ENCODE data around the gene NEURL1B.
"Not testable (repeated sequence)": the region's sequence is repeated elsewhere in the genome, so short reads cannot be mapped to it uniquely, and the experiment has no call there.

NEURL1B gene

DNA sequence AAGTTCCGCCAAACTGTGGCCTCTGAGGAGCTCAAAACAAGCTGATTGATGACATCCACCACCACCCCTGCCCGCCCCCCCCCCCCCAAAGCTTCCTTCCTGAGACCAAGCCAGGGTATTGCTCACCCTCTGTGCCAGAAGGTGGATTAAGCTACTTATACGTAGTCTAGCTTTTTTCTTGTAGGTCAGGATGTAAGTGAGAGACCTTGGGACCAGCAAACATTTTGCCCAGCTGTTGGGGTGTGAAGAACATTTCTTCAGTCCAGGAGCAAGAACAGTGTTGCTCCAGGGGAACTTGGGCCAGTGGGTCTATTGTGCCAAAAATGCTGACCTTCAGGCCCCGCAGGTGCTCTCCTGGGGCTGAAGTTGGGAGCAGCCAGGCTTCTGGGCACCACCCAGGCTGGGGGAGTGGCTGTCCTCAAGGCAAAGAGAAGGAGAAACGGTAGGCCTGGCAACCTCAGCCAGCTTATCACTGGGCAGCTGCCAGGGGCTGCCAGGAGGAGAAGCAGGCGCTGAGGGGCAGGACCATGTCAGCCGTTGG lies 18.0 kb downstream of the NEURL1B start:
- no peak for DNase-seq

DNA sequence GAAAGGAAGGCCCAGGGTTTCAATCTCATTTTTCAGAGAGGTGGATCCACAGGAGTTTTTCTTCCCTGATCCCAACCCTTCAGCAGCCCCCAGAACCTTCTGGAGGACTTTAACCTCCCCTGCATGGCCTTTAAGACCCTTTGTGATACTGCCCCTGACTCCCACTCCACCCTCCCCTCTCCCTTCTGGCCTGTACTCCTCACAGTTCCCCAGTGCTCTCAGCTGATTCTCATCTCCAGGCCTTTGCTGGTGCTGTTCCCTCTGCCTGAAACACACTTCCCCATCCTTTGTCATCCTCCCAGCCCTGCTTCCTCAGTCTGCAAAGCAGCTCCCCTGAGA lies 18.5 kb downstream of the NEURL1B start:
- DNase-seq: no peak

DNA sequence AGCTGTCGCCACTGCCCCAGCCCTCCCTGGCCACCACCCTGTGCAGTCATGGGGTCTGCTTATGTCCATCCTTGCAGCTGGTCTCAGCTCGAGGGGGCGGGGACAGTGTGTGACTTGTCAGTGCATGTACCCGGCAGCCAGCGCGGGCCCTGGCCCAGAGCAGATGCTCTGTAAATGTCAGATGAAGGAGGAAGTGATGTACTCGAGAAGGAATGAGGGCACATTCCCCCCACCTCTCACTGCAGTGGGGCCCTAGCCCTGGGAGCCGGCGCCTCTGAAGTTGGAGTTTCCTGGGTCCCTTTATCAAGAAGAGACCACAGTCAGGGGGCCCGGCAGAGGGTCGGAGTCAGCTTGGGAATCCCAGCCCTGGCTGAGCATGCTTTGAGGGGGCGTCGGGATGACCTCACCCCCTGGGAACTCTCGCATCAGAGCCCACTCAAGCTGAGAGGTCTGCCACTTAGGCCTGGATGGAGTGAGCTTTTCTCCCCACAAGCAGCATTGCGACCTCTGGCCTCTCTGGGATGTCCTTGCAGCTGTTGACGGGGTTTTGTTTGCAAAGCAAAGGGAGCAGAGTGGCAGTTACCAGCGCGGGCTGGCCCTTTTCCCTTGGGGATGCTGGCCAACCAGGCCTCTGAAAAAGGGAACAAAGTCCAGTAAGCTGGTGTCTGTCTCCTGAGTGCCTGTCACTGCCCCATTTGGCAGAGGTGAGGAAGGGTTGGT lies 19.0 kb downstream of the NEURL1B start:
- no peak for DNase-seq

DNA sequence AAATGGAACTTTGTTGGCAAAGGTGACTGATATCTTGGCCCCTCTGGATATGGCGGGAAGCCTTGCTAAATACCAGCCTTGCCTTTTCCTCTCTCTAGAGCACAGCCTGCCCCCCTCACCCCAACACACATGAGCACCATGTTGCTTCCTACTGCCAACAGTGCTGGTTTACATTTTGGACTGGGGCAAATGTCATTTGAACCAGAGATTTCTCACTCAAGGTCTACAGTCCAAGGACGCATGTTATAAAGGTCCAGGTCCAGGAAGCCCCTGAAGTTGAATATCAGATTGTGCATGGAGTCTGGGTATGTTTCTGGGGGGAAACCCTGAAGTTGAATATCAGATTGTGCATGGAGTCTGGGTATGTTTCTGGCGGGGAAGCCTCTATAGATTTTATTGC lies 19.9 kb downstream of the NEURL1B start:
- no peak for DNase-seq

DNA sequence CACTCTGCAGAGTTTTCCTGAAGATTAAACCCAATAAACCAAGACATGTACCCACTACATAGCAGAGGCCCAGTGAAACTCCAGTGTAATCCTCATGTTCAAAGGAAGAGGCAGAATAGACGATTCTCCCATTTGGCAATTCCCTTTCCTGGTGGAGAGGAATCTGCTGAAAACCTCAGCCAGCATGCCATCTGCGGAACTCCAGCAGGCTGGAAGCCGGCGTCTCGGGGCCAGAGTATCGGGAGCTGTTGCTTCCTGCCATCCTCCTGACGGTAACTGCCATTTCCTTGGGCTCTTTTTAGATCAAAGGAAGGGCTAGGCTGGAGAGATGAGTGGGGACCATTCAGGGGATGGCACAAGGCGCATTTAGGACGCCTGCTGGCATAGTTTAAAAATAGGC lies 20.5 kb downstream of the NEURL1B start:
- no peak for DNase-seq

DNA sequence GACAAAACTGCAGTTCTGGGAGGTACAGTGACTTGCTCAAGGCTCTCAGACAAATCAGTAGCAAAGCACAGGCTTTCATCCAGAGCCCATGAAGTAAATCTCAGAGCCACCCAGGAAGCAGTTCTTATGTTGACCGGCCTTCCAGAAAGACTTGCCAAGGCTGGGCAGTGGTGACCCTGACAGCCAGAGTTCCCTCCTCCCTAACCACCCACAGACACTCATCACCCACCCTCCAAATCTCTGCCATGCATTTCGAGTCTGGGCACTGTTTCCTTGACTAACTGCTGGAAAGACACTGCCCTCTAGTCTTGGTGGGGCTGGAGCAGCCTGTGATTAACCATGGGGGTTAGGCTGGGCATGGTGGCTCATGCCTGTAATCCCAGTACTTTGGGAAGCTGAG lies 21.5 kb downstream of the NEURL1B start:
- DNase-seq: no peak

DNA sequence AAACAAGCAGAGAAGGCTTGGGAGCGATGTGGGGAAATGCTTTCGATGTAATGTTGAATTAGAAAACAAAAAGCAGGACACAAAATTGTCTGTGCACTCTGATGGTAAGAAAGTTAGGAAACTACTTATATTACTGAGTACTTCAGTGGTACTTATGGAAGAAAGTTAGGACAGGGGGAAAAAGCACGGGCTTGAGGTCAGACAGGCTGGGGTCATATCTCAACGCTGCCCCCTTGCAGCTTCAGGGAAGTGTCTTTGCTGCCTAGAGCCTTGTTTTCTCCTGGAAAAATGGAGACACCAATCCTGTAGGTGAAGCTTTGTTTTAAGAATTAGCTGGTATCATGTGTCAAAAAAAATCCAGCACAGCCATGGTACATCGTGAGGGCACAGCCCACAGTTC lies 23.0 kb downstream of the NEURL1B start:
- DNase-seq: no peak

DNA sequence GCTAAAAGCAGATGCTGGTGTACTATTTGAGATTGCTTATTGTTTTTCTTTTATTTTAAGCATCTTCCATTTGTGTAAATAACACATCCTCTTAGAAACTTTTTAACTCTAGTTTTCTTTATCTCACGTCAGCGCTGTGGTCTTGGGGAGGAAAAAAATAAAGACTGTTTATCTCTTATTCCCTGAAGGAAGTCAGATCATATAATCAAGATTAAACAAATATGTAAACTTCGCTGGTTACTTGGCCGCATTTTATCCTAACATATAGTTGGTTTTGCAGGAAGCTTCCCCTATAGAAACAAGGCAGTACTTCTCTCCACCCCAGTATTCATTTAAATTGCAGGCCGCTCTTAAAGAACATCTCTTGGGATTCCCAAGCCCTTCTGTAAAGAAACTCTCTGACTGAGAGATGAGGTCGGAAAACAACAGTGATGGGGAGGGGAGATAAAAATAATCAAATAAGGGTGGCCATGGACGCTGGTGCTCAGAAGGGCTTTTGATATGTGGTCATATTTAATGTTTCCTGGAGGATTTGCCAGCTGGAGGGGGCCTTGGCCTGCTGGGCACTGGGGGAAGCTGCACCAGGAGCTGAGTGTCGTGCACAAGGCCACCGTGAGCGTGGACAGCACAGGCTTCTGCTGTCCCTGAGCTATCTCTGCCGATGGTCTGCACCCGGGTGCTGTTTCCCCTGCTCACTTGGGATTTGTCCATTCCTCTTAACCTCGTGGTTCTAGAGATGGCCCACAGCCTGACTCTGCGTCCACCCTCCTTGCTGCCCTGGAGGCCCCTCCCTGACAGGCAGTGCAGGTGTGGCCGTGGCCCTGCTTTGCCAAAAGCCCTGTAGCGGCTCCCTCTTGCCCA lies 23.8 kb downstream of the NEURL1B start:
- no peak for DNase-seq

DNA sequence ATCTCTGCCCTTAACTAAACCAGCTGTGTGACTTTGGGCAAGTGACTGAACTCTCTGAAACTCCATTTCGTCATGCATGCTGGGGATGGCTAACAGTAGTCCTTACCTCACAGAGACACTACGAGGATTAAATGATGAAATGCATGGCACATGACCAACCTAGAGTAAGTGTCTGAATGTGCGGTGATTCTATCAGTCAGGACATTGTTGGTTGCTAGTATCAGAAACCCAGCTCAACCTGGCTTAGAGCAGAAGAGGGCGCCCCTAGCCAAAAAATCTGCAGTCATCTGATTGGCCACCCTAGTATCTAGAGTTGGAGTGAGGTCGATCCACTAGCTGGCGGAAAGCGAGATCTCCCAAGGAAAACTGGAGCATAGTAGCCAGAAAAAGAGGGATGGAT lies 25.2 kb downstream of the NEURL1B start:
- DNase-seq: no peak

DNA sequence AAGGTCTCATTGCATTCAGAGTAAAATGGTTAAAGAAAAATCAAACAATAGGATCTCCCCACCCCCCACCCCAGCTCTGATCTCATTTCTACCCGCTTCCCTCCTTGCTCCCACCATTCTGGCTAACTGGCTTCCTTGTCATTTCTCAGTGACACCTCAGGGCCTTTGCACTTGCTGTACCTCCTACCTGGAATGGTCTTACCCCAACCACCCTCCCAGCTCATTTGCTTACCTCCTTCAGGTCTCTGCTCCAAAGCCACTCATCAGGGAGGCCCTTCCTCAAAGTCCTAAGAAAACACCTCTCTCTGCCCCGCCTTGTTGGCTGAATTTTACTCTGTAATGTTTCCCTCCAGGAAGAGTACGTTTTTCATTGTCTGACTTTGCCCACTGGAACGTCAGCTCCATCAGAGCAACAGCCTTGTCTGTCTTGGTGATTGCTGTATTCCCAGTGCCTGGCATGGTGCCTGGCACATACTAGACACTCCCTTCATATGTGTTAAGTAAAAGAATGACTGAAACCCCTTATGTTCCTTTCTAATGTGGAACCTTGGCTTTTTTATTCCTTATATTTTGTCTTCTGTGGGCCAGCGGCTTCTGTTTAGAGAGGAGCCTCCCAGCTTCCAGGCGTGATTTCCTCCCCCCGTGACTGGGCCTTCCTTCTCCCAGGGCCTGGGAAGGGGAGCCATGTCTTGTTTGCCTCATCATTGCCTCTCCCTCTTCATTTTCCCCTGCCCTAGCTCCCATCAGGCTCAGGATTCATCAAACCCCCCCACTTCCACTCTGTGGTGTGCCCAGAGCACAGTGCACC lies 26.9 kb downstream of the NEURL1B start:
- no peak for DNase-seq

DNA sequence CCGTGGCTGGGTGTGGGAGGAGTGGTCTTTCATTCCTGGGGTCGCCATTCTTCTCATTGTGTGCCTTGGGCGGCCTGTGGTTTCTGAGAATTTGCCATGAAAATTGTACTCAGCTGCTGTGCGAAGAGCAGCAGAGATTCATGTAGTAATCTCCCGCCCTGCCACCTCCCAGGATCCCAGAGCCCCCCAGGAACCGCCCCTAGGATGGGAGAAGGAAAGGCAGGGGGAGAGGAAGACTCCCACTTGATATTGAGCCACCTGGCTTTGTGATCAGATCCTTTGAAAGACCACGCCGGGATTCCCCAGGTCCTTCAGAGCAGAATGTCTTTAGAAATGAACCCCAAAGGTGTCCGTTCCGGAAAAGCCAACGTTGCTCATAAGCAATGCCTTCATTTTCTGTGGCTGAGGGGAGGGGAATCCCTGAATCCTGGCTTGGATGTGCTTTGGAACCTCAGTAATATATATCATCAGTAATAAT lies 27.6 kb downstream of the NEURL1B start:
- DNase-seq: no peak

DNA sequence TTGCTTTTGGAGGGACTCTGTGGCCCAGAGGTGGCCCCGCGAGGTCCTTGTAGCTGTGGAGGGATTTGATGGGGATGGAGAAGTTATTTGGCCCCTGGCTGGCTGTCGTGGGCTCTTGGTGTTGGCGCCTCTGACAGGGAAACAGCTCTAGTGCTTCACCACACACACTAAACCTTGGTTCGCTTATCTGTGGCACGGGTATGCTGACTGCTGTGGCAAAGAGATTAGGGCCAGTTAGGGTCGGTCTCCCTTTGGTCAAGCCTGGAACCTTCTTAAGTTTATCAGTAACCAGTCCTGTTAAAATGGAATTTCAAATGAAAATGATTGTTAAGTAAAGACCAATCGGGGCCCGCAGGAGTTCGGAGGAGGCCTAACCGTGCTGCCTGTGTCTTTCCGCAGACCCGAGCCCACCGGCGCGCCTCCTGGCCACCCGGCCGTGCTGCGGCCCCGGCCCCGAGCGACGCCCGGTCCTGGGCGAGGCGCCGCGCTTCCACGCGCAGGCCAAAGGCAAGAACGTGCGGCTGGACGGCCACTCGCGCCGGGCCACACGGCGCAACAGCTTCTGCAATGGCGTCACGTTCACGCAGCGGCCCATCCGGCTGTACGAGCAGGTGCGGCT lies 28.4 kb downstream of the NEURL1B start:
- no peak for DNase-seq

DNA sequence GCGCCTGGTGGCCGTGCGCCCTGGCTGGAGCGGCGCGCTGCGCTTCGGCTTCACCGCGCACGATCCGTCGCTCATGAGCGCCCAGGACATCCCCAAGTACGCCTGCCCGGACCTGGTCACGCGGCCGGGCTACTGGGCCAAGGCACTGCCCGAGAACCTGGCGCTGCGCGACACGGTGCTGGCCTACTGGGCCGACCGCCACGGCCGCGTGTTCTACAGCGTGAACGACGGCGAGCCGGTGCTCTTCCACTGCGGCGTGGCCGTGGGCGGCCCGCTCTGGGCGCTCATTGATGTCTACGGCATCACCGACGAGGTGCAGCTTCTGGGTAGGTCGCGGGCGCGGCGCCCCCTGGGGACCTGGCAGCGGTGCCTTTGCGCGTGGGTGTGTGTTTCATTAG lies 28.9 kb downstream of the NEURL1B start:
- no peak for DNase-seq

DNA sequence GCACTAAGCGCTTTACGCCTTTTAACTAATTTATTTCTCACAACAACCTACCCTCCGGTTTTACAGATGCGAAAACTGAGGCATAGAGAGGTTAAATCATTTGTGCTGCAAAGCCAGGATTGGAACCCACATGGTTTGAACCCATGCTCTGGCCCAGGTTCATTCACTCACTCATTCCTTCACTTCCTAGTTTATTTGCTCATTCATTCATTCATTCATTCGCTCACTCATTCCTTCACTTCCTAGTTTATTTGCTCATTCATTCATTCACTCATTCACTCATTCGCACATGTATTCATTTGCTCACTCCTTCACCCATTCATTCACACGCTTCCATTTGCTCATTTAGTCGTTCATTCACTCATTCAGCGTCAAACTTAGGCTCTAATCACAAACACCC lies 29.4 kb downstream of the NEURL1B start:
- DNase-seq: no peak

DNA sequence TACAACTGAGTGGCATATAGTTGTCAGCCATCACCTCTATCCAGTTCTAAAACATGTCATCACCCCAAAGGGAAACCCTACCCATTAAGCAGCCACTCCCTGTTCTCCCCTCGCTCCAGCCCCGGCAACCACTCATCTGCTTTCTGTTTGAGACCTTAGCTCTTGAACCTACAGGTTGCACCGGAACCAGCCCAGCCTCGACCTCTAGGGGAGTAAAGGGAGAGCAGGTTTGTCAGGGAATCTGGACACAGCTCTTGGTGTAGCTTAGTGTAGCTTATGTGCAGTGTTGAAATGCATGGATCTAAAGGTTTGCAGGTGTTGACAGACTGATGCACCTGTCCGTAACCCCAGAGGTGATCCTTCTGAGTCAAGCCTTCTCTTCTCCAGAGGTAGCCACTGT lies 30.0 kb downstream of the NEURL1B start:
- DNase-seq: no peak

DNA sequence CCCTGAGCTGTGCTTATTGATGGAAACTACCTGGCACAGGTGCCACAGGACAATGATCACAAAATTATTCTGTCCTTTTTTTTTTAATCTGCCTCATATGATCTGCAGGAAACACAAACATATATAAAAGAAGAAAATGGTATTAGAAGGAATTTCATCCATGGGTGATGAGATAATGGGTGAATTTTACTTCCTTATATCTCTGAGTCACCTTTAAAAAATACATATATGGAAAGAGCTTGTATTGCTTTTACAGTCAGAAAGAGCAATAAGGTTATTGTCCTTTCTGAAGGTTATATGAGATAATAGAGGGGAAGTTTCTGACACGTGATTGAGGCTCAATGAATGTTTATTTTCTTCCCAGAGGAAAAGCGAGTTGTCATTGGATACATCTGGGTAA lies 31.6 kb downstream of the NEURL1B start:
- DNase-seq: no peak

DNA sequence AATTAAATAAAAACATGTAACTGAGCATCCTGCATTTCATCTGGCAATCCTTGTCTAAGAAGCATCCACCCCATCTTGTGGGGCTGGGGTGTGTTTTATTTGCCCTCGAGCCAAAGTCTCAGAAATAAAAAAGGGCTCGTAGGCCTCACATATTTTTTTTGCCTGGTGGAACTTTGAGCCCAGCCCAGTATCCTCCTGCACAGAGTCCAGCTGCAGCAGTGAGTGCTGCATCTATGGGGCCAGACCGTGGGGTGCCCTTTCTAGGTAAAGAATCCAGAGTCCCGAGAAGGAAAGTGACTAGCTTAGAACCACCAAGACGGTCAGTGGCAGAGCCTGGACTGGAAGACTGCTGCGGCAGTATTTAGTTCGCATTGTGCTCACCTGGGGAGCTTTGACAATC lies 33.1 kb downstream of the NEURL1B start:
- no peak for DNase-seq

DNA sequence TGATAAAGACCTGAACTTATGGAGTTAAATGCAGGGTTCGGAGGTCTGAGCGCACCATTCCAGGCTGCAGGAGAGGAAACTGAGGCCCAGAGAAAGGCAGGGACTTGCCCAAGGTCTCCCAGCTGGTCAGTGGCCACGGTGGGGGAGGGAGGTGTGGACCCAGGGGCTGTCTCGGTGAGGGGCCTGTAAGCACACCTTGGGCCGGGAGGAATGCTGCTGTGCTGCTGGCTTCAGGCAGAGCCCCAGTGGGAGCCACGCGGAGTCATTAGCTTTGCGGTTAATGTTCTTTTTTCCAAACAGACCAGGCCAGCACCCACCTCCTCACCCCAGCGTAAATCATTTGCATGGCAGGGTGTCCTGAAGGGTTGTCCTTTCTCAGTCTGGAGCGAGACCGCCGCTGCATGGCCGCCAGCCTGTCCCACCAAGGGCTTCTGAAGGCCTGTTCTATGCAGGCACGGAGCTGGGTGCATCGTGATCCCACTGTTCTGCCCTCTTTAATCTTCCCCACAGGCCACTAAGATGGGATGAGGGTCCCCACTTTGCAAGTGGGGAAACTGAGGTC lies 35.9 kb downstream of the NEURL1B start:
- no peak for DNase-seq

DNA sequence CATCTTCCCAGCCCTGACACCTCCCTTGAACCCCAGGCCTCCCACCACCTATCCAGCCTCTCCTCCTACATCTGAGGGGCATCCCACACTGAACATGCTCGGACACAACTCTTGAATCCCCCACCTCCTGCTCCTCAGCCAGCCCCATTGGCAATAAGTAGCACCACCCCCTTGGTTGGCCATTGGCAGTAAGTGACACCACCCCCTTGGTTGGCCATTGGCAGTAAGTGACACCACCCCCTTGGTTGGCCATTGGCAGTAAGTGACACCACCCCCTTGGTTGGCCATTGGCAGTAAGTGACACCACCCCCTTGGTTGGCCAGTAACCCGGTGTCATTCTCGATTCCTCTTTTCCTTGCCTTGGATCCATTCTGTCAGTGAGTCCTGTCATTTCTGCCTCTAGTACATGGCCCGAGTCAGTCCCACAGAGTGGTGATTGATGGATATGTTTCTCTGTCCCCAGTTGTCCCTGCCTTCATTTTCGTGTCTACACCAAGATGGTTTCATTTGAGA lies 37.4 kb downstream of the NEURL1B start:
- DNase-seq: not testable (repeated sequence)

DNA sequence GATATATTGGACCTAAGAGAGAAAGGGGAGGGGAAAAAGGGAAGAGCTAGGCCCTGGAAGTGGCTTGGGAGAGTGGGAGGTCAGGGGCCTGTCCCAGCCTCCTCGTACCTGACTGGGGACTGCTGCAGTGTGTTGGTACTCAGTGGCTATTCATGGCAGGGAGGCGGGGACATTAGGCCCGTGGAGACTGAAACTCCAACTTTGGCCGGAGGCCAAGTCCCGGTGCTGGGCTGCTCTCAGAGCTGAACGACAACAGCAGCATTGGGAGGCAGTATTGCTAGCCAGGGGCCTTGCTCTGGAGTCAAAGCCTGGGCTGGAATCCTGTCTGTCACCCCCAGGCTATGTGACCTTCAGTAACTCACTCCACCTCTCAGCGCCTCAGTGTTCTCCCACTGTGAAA lies 37.8 kb downstream of the NEURL1B start:
- no peak for DNase-seq

DNA sequence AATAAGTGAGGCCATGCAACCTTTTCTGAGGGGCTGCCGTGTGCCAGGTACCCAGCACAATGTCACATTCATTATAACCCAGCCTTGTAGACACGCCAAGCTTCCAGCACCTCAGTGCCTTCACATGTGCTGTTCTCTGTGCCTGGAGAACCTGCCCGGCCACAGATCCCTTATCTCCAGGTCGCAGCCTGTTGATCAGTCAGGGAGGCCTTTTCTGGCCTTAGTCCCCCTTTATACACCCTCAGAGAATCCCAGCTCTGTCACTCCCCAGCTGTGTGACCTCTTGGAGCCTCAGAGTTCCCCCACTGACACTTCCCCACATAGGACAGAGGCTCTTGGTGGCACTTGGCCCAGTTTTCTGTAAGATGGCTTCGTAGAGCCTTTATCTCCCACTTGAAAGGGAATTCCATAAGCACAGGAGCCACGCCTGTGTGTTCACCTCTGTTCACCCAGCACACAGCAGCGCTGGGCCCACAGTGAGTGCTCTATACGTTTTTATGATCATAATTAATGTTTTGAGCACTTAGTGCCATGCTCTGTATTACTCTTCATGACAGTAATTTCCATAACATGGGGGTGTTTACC lies 38.7 kb downstream of the NEURL1B start:
- no peak for DNase-seq

DNA sequence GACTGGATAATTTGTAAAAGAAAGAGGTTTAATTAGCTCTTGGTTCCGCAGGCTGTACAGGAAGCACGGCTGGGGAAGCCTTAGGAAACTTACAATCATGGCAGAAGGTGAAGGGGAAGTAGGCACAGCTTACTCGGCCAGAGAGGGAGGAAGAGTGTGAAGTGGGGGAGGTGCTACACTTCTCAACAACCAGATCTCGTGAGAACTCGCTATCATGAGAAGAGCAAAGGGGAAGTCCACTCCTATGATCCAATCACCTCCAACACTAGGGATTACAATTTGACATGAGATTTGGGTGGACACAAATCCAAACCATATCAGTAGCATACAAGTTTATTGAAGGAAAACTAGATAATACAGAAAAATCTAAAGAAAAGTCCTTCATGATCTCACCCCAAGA lies 39.9 kb downstream of the NEURL1B start:
- DNase-seq: no peak

Measured in activated CD4-positive, alpha-beta T cell treated with anti-CD3 and anti-CD28 coated beads, Interleukin-2, Interleukin-6, amounts not matched to agents 100 ng/mL and 50 ng/mL, durations not matched to agents 16 hours and 8 hours (primary cell).